Measurements from ENCODE around the gene LDOC1. TPM values are rescaled to one million over a fixed set of nuclear protein-coding genes. Genes with fewer than 3 reads are reported as not detected.
"Not testable (repeated sequence)": the region's sequence is repeated elsewhere in the genome, so short reads cannot be mapped to it uniquely, and the experiment has no call there.

Gene LDOC1
- total RNA-seq, result 1 to 10 TPM; 2.3 to 5.8 TPM

DNA sequence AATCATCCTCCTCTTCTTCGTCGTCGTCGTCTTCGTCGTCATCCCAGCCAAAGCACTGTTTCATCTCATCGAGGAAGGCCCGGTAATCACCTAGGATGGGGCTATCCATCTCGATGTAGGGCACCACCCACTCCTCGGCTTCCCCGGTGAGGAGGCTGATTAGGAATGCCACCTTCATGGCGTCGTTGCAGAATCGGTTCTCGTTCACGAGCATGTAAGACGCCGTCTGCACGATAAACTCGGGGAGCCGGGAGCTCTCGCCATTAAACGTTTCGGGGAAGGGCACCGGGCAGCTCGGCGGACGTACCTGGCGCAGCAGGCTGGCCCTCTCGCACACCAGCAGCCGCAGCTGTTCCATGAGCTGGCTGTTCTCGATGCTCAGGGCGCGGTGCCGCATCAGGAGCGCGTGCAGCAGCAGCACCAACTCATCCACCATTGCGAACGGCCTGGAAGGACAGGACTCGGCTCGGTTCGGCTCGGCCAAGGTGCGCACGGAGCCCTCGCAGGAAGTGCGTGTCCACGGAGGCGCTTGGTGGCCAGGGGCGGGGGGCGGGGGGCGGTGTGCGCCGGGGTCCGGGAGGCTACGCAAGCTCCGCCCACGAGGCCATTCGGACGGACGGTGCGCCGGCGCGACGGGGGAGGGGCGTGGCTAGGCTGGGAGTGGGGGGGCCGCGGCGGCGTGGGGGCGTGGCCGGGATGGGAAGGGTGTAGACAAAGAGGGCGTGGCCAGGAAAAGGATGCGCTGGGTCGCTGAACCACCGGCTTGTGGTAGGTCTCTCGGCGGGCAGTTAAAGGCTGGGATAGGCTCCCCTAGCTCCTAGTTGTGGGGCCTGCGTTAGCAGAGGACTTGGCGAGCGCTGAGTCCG lies at the start of gene LDOC1:
Gene LDOC1, minus strand, starts transcription at position 544 of the 866 bp plus-strand sequence. Its CDS starts 108 bp downstream, at position 436.
- Mint-ChIP-seq H3K27ac (no peak within 1 kb of the TSS), H3K4me1 (ENCODE audit: low read depth) (peaks cover 5% of the 10 kb centered on the region), H3K36me3 (ENCODE audit: insufficient read depth in 2 of 2) (peaks cover 0 to 2% of the 10 kb centered on the region in 2 donors), H3K4me3 (peak within 1 kb of the TSS; percentile 65 to 80), H3K27me3 (ENCODE audit: low read depth) (peaks cover 34% of the 10 kb centered on the region), H3K9me3 (no peaks in the 10 kb centered on the region)
- peak; percentile 55 to 76 for DNase-seq
- ATAC-seq (replicated peaks in 1 of 2), result peak; percentile 80 to 89

GRCh38 chrX:141221611-141222010 lies 44.7 kb upstream of the LDOC1 start:
- Mint-ChIP-seq H3K27me3 (ENCODE audit: low read depth) (peaks cover 5% of the 10 kb centered on the region), H3K36me3 (ENCODE audit: insufficient read depth in 2 of 2) (peaks cover under 1 to 3% of the 10 kb centered on the region in 2 donors), H3K4me1 (ENCODE audit: low read depth) (no peaks in the 10 kb centered on the region), H3K27ac (no peak overlapping the region), H3K4me3 (no peak overlapping the region), H3K9me3 (no peaks in the 10 kb centered on the region)
- DNase-seq, result no peak
- no peak for ATAC-seq (replicated peaks in 1 of 2)

GRCh38 chrX:141220342-141221008 lies 43.5 kb upstream of the LDOC1 start:
- no peaks in the 10 kb centered on the region for H3K9me3 Mint-ChIP-seq
- DNase-seq, result no peak
- no peak overlapping the region for H3K4me3 Mint-ChIP-seq
- no peak for ATAC-seq (replicated peaks in 1 of 2)
- no peak overlapping the region for H3K27ac Mint-ChIP-seq
- H3K27me3 Mint-ChIP-seq (ENCODE audit: low read depth), result peaks cover 5% of the 10 kb centered on the region
- H3K36me3 Mint-ChIP-seq (ENCODE audit: insufficient read depth in 2 of 2), result peaks cover 0 to under 1% of the 10 kb centered on the region in 2 donors
- H3K4me1 Mint-ChIP-seq (ENCODE audit: low read depth), result no peaks in the 10 kb centered on the region

GRCh38 chrX:141214196-141214595 lies 37.3 kb upstream of the LDOC1 start:
- H3K36me3 Mint-ChIP-seq (ENCODE audit: insufficient read depth in 2 of 2), result no peaks in the 10 kb centered on the region
- ATAC-seq (replicated peaks in 1 of 2), result no peak
- H3K4me3 Mint-ChIP-seq, result no peak overlapping the region
- no peaks in the 10 kb centered on the region for H3K9me3 Mint-ChIP-seq
- no peak overlapping the region for H3K27ac Mint-ChIP-seq
- DNase-seq, result no peak
- H3K27me3 Mint-ChIP-seq (ENCODE audit: low read depth), result no peaks in the 10 kb centered on the region
- H3K4me1 Mint-ChIP-seq (ENCODE audit: low read depth), result no peaks in the 10 kb centered on the region

- H3K4me1 Mint-ChIP-seq (ENCODE audit: low read depth), result no peaks in the 10 kb centered on the region
- no peaks in the 10 kb centered on the region for H3K36me3 Mint-ChIP-seq (ENCODE audit: insufficient read depth in 2 of 2)
- H3K27ac Mint-ChIP-seq, result no peak overlapping the region
- peaks cover 6% of the 10 kb centered on the region for H3K27me3 Mint-ChIP-seq (ENCODE audit: low read depth)
- peaks cover 0 to 2% of the 10 kb centered on the region in 2 donors for H3K9me3 Mint-ChIP-seq
- H3K4me3 Mint-ChIP-seq, result no peak overlapping the region
- DNase-seq (no peak), ATAC-seq (replicated peaks in 1 of 2) (no peak)
These were observed 25.0 kb upstream of the LDOC1 start for GRCh38 chrX:141201962-141202361.

GRCh38 chrX:141188573-141188972 lies 11.6 kb upstream of the LDOC1 start:
- not testable (repeated sequence) for H3K9me3 Mint-ChIP-seq; DNase-seq; ATAC-seq (replicated peaks in 1 of 2); H3K36me3 Mint-ChIP-seq (ENCODE audit: insufficient read depth in 2 of 2); H3K4me1 Mint-ChIP-seq (ENCODE audit: low read depth); H3K27ac Mint-ChIP-seq; H3K4me3 Mint-ChIP-seq
- peaks cover 20% of the 10 kb centered on the region for H3K27me3 Mint-ChIP-seq (ENCODE audit: low read depth)

DNA sequence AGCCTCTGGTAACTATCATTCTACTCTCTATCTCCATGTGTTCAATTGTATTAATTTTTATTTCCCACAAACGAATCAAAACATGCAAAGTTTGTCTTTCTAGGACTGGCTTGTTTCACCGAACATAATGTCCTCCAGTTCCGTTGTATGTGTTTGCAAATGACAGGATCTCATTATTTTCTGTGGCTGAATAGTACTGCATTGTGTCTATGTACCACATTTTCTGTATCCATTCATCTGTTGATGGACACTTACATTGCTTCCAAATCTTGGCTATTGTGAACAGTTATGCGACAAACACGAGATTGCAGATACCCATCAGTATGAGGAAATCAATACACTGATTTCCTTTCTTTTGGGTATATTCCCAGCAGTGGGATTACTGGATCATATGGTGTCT lies 8.4 kb upstream of the LDOC1 start:
- no peak for ATAC-seq (replicated peaks in 1 of 2)

DNA sequence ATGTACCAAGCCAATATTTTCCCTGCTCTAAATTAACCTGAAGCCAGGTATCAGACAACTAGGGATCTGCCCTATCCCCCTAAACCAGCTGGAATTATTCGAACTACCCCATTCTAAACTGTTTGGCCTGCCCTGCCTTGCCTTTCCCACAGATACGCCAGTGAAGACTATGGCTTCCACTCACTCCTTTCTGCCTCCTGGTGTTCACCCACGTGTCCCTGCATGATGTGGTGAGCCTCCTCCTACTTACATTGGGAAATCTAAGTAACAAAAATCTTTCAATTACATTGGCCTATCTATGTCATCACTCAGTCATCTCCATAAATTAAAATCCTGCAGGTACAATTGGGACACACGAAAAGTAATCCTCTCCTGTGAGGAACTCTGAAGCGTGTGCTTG lies 6.1 kb upstream of the LDOC1 start:
- H3K9me3 Mint-ChIP-seq, result no peaks in the 10 kb centered on the region

More for the DNA sequence above, 8.4 kb upstream of the LDOC1 start:
- Mint-ChIP-seq H3K36me3 (ENCODE audit: insufficient read depth in 2 of 2) (peaks cover 0 to 2% of the 10 kb centered on the region in 2 donors), H3K27me3 (ENCODE audit: low read depth) (peaks cover 20% of the 10 kb centered on the region), H3K27ac (no peak overlapping the region), H3K4me3 (no peak overlapping the region), H3K4me1 (ENCODE audit: low read depth) (no peaks in the 10 kb centered on the region), H3K9me3 (peaks cover 0 to 1% of the 10 kb centered on the region in 2 donors)
- no peak for DNase-seq

GRCh38 chrX:141180851-141181250 lies 3.9 kb upstream of the LDOC1 start:
- Mint-ChIP-seq H3K27me3 (ENCODE audit: low read depth) (peaks cover 25% of the 10 kb centered on the region), H3K4me1 (ENCODE audit: low read depth) (peaks cover 3% of the 10 kb centered on the region), H3K36me3 (ENCODE audit: insufficient read depth in 2 of 2) (peaks cover 0 to under 1% of the 10 kb centered on the region in 2 donors), H3K9me3 (no peaks in the 10 kb centered on the region), H3K27ac (no peak overlapping the region), H3K4me3 (no peak overlapping the region)
- ATAC-seq (replicated peaks in 1 of 2) (no peak), DNase-seq (no peak)

More for the DNA sequence above, 6.1 kb upstream of the LDOC1 start:
- H3K27me3 Mint-ChIP-seq (ENCODE audit: low read depth), result peaks cover 16% of the 10 kb centered on the region
- H3K4me1 Mint-ChIP-seq (ENCODE audit: low read depth), result no peaks in the 10 kb centered on the region
- H3K4me3 Mint-ChIP-seq, result no peak overlapping the region
- no peak overlapping the region for H3K27ac Mint-ChIP-seq
- DNase-seq, result no peak
- ATAC-seq (replicated peaks in 1 of 2), result no peak
- H3K36me3 Mint-ChIP-seq (ENCODE audit: insufficient read depth in 2 of 2), result no peaks in the 10 kb centered on the region

DNA sequence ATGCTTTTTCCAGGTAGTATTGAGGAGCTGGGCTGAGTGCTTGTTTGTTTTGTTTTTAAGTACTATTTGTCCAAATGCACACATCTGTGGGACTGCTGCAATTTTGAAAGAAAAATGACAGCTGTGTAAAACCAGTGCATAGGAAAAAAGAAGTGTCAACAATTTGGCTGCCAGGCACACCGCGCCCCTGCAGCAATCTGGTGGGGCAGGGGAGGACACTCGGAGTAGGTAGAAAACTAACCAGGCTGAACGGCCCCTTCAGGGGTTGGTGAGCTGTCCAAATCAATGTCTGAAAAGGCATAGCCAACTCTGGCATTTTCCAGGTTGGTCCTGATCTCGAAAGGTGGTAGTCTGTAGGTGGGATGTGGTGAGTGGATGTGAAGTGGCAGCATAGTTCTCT lies 1.1 kb downstream of the LDOC1 start:
- no peak overlapping the region for H3K27ac Mint-ChIP-seq

DNA sequence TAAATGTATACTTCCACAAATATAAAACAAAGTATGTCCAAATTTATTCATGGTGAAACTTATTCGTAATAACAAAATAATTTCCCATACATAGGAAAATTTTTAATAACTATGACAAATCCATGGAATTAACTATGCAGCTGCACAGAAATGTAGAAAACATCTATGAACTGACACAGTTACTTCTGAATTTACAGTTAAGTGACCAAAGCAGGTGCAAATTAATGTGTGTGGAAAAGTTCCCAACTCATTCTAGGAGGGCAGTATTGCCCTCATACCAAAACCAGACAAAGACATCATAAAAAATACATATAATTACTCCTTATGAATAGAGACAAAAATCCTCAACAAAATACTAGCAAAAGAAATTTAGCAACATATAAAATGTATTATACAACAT lies 12.5 kb downstream of the LDOC1 start:
- no peak overlapping the region for H3K4me3 Mint-ChIP-seq
- H3K4me1 Mint-ChIP-seq (ENCODE audit: low read depth), result no peaks in the 10 kb centered on the region
- H3K36me3 Mint-ChIP-seq (ENCODE audit: insufficient read depth in 2 of 2), result no peaks in the 10 kb centered on the region
- H3K9me3 Mint-ChIP-seq, result peaks cover 0 to 1% of the 10 kb centered on the region in 2 donors
- H3K27me3 Mint-ChIP-seq (ENCODE audit: low read depth), result peaks cover 10% of the 10 kb centered on the region
- ATAC-seq (replicated peaks in 1 of 2) (no peak), DNase-seq (no peak)
- no peak overlapping the region for H3K27ac Mint-ChIP-seq

More for the DNA sequence above, 1.1 kb downstream of the LDOC1 start:
- ATAC-seq (replicated peaks in 1 of 2) (no peak), DNase-seq (no peak)
- peak overlapping the region; percentile 45 to 80 for H3K4me3 Mint-ChIP-seq
- H3K27me3 Mint-ChIP-seq (ENCODE audit: low read depth), result peaks cover 34% of the 10 kb centered on the region
- H3K9me3 Mint-ChIP-seq, result no peaks in the 10 kb centered on the region
- peaks cover 5% of the 10 kb centered on the region for H3K4me1 Mint-ChIP-seq (ENCODE audit: low read depth)
- H3K36me3 Mint-ChIP-seq (ENCODE audit: insufficient read depth in 2 of 2), result peaks cover 0 to 2% of the 10 kb centered on the region in 2 donors

- ATAC-seq (replicated peaks in 1 of 2), result no peak
- Mint-ChIP-seq H3K36me3 (ENCODE audit: insufficient read depth in 2 of 2) (peaks cover 5 to 10% of the 10 kb centered on the region in 2 donors), H3K27me3 (ENCODE audit: low read depth) (peaks cover 8% of the 10 kb centered on the region), H3K9me3 (peaks cover 6% of the 10 kb centered on the region in 2 donors), H3K4me3 (no peak overlapping the region), H3K4me1 (ENCODE audit: low read depth) (peaks cover 6% of the 10 kb centered on the region), H3K27ac (peak overlapping the region; percentile 68)
- DNase-seq, result no peak
These were observed 18.8 kb downstream of the LDOC1 start for GRCh38 chrX:141158084-141158483.

DNA sequence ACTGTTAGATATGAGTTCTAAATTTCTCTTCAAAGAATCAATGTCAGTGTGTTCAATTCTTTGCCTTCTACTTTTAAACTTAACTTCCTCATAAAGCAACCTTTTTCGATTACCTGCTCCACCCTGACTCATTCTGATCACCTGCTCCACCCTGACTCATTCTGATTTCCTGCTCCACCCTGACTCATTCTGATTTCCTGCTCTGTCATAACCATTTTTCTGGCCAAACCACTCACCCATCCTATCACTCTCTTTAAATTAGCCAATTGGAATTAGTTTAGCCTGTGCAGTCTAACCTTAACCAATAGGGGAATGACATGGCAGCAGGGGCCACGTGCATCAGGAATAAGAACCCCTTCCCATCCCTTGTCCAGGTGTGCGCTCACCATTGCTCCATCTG lies 21.7 kb downstream of the LDOC1 start:
- DNase-seq (peak; percentile 1 to 6), ATAC-seq (replicated peaks in 1 of 2) (peak; percentile 18 to 59)
- H3K4me3 Mint-ChIP-seq; H3K27ac Mint-ChIP-seq; H3K4me1 Mint-ChIP-seq (ENCODE audit: low read depth); H3K9me3 Mint-ChIP-seq; H3K36me3 Mint-ChIP-seq (ENCODE audit: insufficient read depth in 2 of 2): not testable (repeated sequence)
- H3K27me3 Mint-ChIP-seq (ENCODE audit: low read depth), result peaks cover 29% of the 10 kb centered on the region

Measured in activated T-cell treated with anti-CD3 and anti-CD28 coated beads, Interleukin-2, amount 50 U/mL, for 72 hours (primary cell).